GM18526 (cell line): Measurements from ENCODE around the gene FGGY.

ENCODE experiments used
- POLR2A ChIP-seq: IDR thresholded peaks from 3 replicates; pipeline ENCODE4 v1.6.1; 2011; ENCODE audit not compliant: insufficient read length; ENCODE audit errors: extremely low read depth

FGGY gene

DNA sequence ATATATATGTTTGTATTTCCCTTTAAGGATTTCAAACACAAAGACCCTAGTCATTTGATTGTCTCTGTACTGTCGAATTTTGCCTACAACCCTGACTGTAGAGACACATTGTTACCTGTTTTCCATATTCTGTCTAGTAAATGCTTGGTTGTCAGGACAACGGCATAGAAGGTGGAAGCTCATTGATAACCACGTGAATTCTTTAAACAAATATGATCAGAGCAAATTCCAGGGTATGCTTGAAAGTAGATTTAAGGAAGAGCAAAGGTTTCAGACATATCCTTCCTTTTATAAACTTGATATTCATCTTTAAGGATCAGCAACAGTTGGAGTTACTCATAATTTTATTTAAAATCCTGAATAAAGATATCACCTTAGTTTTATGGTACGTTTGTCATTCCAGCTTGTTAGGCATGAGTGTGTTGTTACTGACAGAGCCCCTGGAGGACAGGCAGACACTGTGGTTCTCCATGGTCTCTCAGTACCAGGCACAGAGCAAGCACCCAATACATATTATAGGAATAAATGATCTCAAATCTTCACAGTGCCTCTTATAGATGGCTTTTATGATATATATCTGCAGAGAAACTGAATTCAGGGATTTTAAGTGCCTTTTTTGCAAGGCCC is 203.2 kb downstream of the FGGY start:
- no peak for TF ChIP-seq POLR2A

DNA sequence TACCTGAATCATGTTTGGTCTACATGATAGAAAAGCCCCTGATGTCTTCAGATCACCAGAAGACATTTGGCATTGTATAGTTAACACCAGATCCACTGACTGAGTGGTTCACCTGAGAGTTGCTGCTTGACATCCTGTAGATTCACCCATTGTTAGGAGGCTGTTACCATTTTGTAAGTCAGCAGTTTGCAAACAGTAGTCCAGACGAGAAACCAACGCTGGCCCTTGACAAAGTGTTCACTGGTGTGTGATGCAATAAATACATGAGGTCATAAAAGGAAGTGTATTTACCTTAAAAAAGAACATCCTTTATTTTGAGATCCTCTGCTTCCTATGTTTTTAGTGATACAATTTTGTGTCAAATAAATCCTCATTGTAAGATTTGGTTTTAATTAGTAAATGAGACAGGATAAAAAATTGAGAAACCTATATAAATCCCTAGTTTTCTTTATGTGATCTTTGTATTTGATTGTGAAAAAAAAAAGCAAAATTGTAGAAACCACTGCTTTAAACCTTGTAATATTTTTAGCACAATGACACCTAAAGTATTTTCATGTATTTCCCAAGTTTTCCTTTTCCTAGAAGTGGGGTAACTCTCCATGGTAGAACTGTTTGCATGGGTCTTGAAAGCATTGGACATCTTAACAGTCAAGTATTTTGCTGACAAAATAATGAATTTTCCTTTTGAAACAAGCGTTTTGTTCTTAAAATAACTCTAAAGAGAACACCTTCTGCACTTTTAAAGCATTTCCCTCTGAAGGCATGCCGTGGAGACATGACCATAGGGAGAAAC is 204.3 kb downstream of the FGGY start:
- TF ChIP-seq POLR2A: no peak

DNA sequence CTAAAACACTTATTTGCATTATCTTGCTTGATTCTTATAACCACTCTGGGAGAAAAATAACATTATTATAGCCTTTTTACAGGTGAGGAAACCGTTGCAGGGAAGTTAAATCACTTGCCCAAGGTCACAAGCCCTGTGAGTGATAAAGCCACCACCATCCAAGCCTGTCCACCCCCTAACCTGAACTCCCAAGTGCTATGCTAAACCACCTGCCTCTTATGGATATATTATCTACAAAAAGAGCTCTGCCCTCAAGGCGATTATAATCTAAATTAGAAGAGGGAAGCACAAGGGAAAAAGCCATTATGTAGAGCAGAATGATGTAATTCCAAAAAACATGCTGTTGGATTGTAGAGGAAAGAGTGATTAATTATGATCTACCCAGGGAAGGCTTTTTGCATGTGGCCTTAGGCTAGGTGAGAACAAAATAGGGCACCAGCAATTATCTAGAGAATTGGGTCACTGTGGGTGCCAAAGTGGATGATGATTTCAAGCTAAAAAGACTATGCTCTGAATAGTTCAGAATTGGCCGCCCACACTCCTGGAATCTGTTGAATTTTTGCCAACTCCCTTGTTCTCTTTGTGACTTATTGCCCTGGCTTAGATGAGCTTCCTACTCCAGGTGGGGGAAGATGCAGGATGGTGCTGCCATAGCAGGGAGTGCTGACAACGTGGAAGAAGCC is 205.3 kb downstream of the FGGY start:
- TF ChIP-seq POLR2A: no peak

DNA sequence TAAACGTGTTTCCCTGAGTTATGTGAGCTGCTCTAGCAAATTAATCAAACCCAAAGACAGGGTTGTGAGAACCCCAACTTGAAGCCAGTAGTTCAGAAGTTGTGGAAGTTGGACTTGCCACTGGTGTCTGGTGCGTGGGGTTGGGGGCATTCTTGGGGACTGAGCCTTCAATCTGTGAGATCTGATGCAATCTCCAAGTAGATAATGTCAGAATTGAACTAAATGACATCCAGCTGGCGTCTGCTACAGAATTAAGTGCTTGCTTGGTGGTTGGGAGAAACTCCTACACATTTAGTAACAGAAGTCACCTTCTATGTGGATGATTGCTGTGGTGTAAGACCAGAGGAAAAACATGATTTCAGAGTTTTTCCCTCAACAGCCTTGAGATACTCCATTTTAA is 207.4 kb downstream of the FGGY start:
- no peak for TF ChIP-seq POLR2A

DNA sequence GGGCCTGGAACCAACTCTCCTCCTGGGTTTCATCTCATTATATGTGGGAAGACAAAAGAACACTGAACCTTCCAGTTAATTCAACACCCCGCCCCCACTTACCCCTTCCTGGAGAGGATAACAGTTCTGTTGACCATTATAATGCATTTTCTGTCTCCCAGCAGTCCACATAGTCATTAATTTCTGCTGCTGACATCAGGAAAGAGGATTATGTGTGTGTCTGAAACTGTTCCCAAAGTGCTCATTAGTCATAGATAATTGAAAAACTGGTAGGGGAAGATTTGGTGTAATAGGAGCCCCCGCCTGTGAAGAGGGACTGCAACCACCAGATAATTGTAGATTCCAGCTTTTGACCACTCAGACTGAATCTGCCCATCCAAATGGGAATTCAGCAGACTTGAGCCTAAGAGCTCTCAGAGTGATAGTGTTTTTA is 208.7 kb downstream of the FGGY start:
- TF ChIP-seq POLR2A: no peak

DNA sequence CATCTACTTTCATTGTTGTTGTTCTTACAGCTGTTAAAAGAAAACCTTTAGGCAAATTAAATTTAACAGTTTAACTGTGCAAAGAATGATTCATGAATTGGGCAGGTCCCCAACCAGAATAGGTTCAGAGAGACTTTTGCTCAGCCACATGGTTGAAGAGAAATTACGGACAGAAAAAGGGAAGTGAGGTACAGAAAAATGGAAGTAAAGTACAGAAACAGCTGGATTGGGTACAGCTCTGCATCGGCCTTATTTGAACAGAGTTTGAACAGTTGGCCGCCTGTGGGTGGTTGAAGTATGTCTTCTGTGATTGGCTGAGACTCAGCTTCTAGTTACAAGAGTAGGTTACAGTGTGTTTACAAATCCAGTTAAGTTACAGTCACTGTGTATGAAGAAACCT is 210.1 kb downstream of the FGGY start:
- no peak for TF ChIP-seq POLR2A

DNA sequence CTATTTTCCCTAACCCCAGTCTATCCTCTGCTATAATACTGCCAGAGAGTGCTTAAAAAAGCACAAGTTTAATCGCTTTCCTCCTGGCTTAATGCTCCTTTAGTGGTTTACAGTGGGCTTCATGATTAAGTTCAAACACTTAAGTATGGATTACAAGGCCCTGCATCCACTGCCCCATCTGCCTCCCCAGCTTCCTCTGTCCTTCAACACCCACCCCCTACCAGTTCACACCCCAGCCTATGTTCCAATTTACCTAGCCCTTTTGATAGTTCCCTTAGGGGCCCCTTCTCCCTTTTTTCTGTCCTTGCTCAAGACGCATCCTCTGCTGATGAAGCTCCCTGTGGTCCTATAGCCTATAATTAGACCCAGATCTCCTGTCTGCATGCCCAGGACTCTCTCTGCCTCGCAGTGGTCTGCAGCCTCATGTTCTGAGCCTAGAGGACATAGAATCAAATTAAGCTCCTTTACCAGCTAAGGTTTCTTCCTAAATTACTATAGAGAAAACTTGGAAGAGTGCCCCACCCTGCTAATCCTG is 212.5 kb downstream of the FGGY start:
- no peak for TF ChIP-seq POLR2A

DNA sequence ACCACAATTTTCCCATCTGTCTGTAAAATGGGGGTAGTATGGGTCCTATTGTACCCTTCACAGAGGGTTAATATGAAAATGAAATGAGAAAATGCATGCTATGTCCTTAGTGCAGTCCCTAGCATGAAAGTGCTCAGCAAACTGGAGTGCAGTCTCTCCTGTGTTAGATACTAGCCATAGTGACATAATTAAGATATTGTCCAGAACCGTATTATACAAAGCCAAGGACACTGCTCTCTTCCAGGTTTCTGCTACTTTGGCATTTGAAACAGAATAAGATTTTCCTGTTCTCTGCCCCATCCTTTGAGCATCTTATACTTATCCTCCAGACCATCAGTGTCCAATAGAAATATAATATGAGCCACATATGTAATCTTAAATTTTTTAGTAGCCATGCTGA is 213.4 kb downstream of the FGGY start:
- no peak for TF ChIP-seq POLR2A

DNA sequence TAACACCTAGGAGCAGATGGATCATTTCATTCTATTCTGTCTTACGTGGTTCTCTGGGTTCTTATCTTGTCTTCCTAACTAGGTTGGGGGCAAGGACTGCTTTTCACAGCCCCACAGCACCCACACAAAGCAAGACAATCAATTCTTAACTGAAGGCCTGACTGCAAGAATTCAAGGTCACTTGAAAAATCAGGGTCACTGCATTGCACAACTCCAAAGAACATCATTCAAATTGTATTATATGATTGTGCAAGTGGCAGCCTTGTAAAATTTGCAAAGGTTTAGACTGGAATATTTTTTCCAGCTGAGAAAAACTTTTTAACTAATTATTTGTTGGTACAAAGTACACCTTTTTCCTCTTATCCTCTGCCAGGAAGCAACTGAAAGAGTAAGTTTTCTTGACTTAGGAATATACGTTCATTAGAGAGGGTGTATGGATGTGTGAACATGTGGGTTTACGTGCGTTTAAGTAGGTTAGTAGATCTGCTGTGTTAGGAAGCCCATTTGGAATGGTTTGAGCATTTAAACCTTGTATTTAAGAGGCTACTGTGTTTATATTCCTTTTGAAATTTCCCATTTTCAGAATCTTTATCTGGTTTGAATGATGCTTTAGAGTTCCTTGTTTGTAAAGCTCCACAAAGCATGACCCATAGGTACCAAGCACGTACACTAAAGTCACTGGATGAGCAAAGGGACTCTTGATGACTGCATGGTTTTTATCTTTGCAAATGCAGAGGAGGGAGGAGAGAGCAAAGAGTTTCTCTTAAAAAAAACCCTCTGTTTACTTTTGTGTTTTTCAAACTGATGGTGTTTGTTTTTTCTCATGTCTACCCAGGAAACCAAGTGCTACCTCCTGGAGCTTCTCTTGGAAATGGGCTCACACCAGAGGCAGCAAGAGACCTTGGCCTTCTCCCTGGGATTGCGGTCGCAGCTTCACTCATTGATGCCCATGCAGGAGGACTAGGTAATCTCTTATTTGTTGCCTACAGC is 214.9 kb downstream of the FGGY start:
- no peak for TF ChIP-seq POLR2A

DNA sequence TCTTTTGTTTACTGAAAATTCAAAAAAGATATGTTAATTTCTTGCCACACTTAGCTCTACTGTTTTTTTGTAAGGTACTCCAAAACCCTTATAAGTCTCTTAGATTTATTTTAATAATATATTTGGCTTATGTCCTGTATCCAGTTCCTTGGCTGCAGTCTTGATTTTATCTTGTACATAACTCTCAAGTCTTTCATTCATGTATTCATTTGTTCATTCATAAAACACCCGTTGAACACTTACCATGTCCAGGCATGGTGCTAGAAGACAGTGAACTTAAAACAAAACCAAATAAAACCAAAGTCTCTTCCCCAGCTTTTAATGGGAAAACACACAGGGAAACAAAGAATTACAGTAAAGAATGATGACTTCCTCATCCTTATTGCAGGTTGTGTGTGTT is 215.8 kb downstream of the FGGY start:
- no peak for TF ChIP-seq POLR2A

DNA sequence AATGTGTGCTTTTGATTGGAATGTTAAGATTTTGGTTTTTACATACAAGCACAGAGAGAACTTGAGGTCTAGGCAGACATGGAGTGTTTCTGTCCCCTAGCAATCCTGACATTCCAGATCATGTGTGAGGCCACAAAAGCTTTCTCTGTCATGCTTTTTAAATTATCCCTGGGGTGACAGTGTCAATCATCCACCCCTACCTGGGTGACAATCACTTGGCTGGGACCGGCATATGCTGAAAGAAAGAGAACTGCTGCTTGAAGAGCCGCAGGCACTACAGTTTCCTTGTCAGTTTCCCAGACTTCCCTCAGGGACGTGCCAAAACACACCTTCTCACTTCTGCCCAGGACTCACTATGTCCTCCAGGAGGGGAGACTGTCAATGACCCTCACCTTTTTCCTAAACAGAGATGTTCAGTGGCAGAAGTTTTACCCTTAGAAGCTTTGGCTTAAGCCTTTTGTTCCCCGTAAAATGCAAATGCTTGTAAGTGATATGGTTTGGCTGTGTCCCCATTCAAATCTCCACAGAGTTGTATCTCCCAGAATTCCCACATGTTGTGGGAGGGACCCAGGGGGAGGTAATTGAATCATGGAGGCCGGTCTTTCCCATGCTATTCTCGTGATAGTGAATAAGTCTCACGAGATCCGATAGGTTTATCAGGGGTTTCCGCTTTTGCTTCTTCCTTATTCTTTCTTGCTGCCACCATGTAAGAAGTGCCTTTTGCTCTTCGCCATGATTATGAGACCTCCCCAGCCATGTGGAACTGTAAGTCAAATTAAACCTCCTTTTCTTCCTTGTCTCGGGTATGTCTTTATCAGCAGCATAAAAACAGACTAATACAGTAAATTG is 217.4 kb downstream of the FGGY start:
- TF ChIP-seq POLR2A: no peak

DNA sequence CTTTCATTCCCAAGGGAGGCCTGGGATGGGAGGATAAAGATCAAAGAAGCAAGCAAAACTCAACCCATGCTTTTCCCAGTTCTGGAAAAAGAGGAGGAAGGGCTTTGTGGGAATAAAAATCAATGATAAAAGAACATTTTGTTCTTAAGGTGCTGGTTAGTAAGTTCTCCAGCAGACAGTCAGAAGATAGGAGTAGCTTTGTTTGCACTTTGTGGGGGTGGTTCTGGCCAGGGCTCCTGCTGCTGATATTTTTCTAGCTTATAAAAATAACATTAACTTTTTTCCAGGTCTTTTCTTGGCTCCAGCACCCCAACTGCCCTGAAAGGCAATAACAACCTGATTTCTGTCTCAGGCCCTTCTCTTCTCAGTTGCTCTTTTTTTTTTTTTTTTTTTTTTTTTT is 220.0 kb downstream of the FGGY start:
- no peak for TF ChIP-seq POLR2A

DNA sequence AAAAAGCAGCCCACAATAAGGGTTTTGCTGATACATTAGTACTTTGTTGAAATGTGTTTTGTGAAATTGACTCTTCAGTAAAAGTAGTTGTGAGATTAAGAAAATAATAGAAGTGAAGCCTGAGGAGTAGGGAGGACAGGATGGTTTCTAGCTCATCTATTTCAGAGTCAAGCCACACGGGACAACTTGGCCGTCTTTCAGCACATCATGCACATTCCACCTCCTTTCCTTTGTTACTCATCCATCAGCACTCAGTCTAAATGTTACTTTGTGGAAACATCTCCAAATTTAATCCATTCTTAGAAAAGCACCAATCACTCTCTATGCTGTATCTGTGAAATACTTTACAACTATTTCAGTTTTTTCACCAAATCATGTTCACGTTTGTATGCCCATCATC is 223.3 kb downstream of the FGGY start:
- no peak for TF ChIP-seq POLR2A
